Activated T-helper 1 cell treated with anti-CD3 and anti-CD28 coated beads, Interleukin-12 subunit alpha, Interleukin-12 subunit beta, Interleukin-2, Interleukin-4 antibody, amounts not matched to agents 30 ng/mL and 10 ng/mL and 1 ng/mL, durations not matched to agents 14 hours and 24 hours and 36 hours (primary cell): Measurements from ENCODE around the gene GSTM3. TPM values are rescaled to one million over a fixed set of nuclear protein-coding genes. Genes with fewer than 3 reads are reported as not detected.
"Not testable (repeated sequence)": the region's sequence is repeated elsewhere in the genome, so short reads cannot be mapped to it uniquely, and the experiment has no call there.

ENCODE experiments used
- DNase-seq: peaks from one replicate; pipeline ENCODE4 v3.0.0; 2021; ENCODE audit warnings: low spot score
- H3K27ac Mint-ChIP-seq: one replicate; pipeline ENCODE4 v1.8.0; 2021; ENCODE audit warnings: mild to moderate bottlenecking, mixed read lengths
- H3K27me3 Mint-ChIP-seq: one replicate; pipeline ENCODE4 v1.8.0; 2022; ENCODE audit warnings: mild to moderate bottlenecking, moderate library complexity, mixed read lengths; ENCODE audit not compliant: insufficient read depth
- H3K36me3 Mint-ChIP-seq: one replicate; pipeline ENCODE4 v1.8.0; 2021; ENCODE audit warnings: low read depth, mixed read lengths
- H3K4me1 Mint-ChIP-seq: one replicate; pipeline ENCODE4 v1.8.0; 2021; ENCODE audit warnings: low read depth, mixed read lengths
- H3K4me3 Mint-ChIP-seq: one replicate; pipeline ENCODE4 v1.8.0; 2021; ENCODE audit warnings: mild to moderate bottlenecking, moderate library complexity, mixed read lengths
- H3K9me3 Mint-ChIP-seq: one replicate; pipeline ENCODE4 v1.8.0; 2021; ENCODE audit warnings: mixed read lengths
- intact Hi-C: fragments of 100-400 bp; cut with micrococcal nuclease; formaldehyde crosslinking; loops from one replicate; pipeline ENCODE4 v1.15.1; 2024
- total RNA-seq: library from RNA; stranded (reverse); gene quantifications from 2 replicates; pipeline ENCODE4 v1.2.3, GENCODE V29; 2022

Gene GSTM3
- total RNA-seq, 1 donor from 2014 or later = 10.1 TPM

- no peak for DNase-seq
- intact Hi-C loops = no loop called here
- Mint-ChIP-seq H3K9me3 (no peaks in the 10 kb centered on the region), H3K4me1 (no peaks in the 10 kb centered on the region), H3K27ac (no peak overlapping the region), H3K27me3 (peaks cover 4% of the 10 kb centered on the region), H3K4me3 (no peak overlapping the region), H3K36me3 (no peaks in the 10 kb centered on the region)
These were observed 10.9 kb upstream of the GSTM3 start for GRCh38 chr1:109751531-109752260.

- no peak overlapping the region for H3K27ac Mint-ChIP-seq
- H3K4me3 Mint-ChIP-seq = no peak overlapping the region
- no peaks in the 10 kb centered on the region for H3K9me3 Mint-ChIP-seq
- H3K36me3 Mint-ChIP-seq = no peaks in the 10 kb centered on the region
- peaks cover 4% of the 10 kb centered on the region for H3K27me3 Mint-ChIP-seq
- H3K4me1 Mint-ChIP-seq = no peaks in the 10 kb centered on the region
- intact Hi-C loops = no loop called here
- DNase-seq = no peak
These were observed 10.1 kb upstream of the GSTM3 start for GRCh38 chr1:109750920-109751319.

GRCh38 chr1:109750241-109750882 lies 9.5 kb upstream of the GSTM3 start:
- Mint-ChIP-seq H3K9me3 (no peaks in the 10 kb centered on the region), H3K4me3 (no peak overlapping the region), H3K27me3 (peaks cover 4% of the 10 kb centered on the region), H3K36me3 (no peaks in the 10 kb centered on the region), H3K27ac (no peak overlapping the region), H3K4me1 (no peaks in the 10 kb centered on the region)
- DNase-seq = no peak
- intact Hi-C loops = no loop called here

GRCh38 chr1:109749221-109749620 lies 8.4 kb upstream of the GSTM3 start:
- Mint-ChIP-seq H3K27ac (no peak overlapping the region), H3K4me1 (no peaks in the 10 kb centered on the region), H3K9me3 (no peaks in the 10 kb centered on the region), H3K27me3 (peaks cover 4% of the 10 kb centered on the region), H3K36me3 (no peaks in the 10 kb centered on the region), H3K4me3 (no peak overlapping the region)
- intact Hi-C loops = no loop called here
- DNase-seq = no peak

- H3K9me3 Mint-ChIP-seq, H3K27me3 Mint-ChIP-seq, DNase-seq, H3K36me3 Mint-ChIP-seq, H3K4me3 Mint-ChIP-seq, H3K4me1 Mint-ChIP-seq, intact Hi-C loops, H3K27ac Mint-ChIP-seq: not testable (repeated sequence)
These were observed 7.5 kb upstream of the GSTM3 start for GRCh38 chr1:109748311-109748710.

GRCh38 chr1:109739738-109740614 lies 862 bp downstream of the GSTM3 start:
- intact Hi-C loops = loop anchor here (1.0 to 5.0 kb wide), 7 partner anchors 53 to 257 kb away; partner anchors contain the start of genes AHCYL1, ATXN7L2, GNAI3 and GSTM1
- Mint-ChIP-seq H3K4me1 (peaks cover 14% of the 10 kb centered on the region), H3K27me3 (peaks cover 27% of the 10 kb centered on the region), H3K36me3 (peaks cover 5% of the 10 kb centered on the region), H3K9me3 (no peaks in the 10 kb centered on the region), H3K27ac (peak overlapping the region; percentile 47), H3K4me3 (peak overlapping the region; percentile 77)
- DNase-seq = peak; percentile 79

- DNase-seq = no peak
- no peaks in the 10 kb centered on the region for H3K4me1 Mint-ChIP-seq
- H3K27me3 Mint-ChIP-seq = peaks cover 12% of the 10 kb centered on the region
- H3K4me3 Mint-ChIP-seq = no peak overlapping the region
- H3K36me3 Mint-ChIP-seq = peaks cover 2% of the 10 kb centered on the region
- intact Hi-C loops = no loop called here
- H3K9me3 Mint-ChIP-seq = no peaks in the 10 kb centered on the region
- no peak overlapping the region for H3K27ac Mint-ChIP-seq
These were observed 7.5 kb downstream of the GSTM3 start for GRCh38 chr1:109733236-109733870.

GRCh38 chr1:109732390-109732881 lies 8.4 kb downstream of the GSTM3 start:
- Mint-ChIP-seq H3K9me3 (no peaks in the 10 kb centered on the region), H3K27me3 (peaks cover 6% of the 10 kb centered on the region), H3K27ac (no peak overlapping the region), H3K4me1 (no peaks in the 10 kb centered on the region), H3K4me3 (no peak overlapping the region), H3K36me3 (no peaks in the 10 kb centered on the region)
- intact Hi-C loops = no loop called here
- DNase-seq = no peak

GRCh38 chr1:109730666-109731065 lies 10.2 kb downstream of the GSTM3 start:
- Mint-ChIP-seq H3K27ac (no peak overlapping the region), H3K9me3 (no peaks in the 10 kb centered on the region), H3K27me3 (peaks cover 6% of the 10 kb centered on the region), H3K36me3 (no peaks in the 10 kb centered on the region), H3K4me3 (no peak overlapping the region), H3K4me1 (no peaks in the 10 kb centered on the region)
- DNase-seq = no peak
- intact Hi-C loops = no loop called here

GRCh38 chr1:109728870-109729269 lies 12.0 kb downstream of the GSTM3 start:
- intact Hi-C loops = no loop called here
- H3K27ac Mint-ChIP-seq = no peak overlapping the region
- DNase-seq = no peak
- no peaks in the 10 kb centered on the region for H3K36me3 Mint-ChIP-seq
- H3K27me3 Mint-ChIP-seq = peaks cover 9% of the 10 kb centered on the region
- no peak overlapping the region for H3K4me3 Mint-ChIP-seq
- H3K9me3 Mint-ChIP-seq = no peaks in the 10 kb centered on the region
- H3K4me1 Mint-ChIP-seq = no peaks in the 10 kb centered on the region

- Mint-ChIP-seq H3K27ac (no peak overlapping the region), H3K4me3 (no peak overlapping the region), H3K9me3 (no peaks in the 10 kb centered on the region), H3K4me1 (no peaks in the 10 kb centered on the region), H3K36me3 (no peaks in the 10 kb centered on the region), H3K27me3 (peaks cover 9% of the 10 kb centered on the region)
- no peak for DNase-seq
- intact Hi-C loops = no loop called here
These were observed 14.0 kb downstream of the GSTM3 start for GRCh38 chr1:109726728-109727373.

- H3K9me3 Mint-ChIP-seq = no peaks in the 10 kb centered on the region
- H3K4me3 Mint-ChIP-seq = no peak overlapping the region
- DNase-seq = no peak
- H3K4me1 Mint-ChIP-seq = no peaks in the 10 kb centered on the region
- no peak overlapping the region for H3K27ac Mint-ChIP-seq
- intact Hi-C loops = no loop called here
- no peaks in the 10 kb centered on the region for H3K36me3 Mint-ChIP-seq
- peaks cover 5% of the 10 kb centered on the region for H3K27me3 Mint-ChIP-seq
These were observed 14.8 kb downstream of the GSTM3 start for GRCh38 chr1:109726007-109726406.
